Effector CD8-positive, alpha-beta T cell (primary cell): ENCODE data around the gene SERPINB6.
"Not testable (repeated sequence)": the region's sequence is repeated elsewhere in the genome, so short reads cannot be mapped to it uniquely, and the experiment has no call there.

Experiments used
- DNase-seq: peaks from one replicate; lab custom pipeline; 2025; lab: John Stamatoyannopoulos, UW
- total RNA-seq, 4 experiments: gene quantifications; one replicate each; lab custom pipeline; 2026; lab: John Stamatoyannopoulos, UW

SERPINB6 gene
- 24.5 to 70.1 (median 60.4) reads per million in 4 experiments for total RNA-seq

DNA sequence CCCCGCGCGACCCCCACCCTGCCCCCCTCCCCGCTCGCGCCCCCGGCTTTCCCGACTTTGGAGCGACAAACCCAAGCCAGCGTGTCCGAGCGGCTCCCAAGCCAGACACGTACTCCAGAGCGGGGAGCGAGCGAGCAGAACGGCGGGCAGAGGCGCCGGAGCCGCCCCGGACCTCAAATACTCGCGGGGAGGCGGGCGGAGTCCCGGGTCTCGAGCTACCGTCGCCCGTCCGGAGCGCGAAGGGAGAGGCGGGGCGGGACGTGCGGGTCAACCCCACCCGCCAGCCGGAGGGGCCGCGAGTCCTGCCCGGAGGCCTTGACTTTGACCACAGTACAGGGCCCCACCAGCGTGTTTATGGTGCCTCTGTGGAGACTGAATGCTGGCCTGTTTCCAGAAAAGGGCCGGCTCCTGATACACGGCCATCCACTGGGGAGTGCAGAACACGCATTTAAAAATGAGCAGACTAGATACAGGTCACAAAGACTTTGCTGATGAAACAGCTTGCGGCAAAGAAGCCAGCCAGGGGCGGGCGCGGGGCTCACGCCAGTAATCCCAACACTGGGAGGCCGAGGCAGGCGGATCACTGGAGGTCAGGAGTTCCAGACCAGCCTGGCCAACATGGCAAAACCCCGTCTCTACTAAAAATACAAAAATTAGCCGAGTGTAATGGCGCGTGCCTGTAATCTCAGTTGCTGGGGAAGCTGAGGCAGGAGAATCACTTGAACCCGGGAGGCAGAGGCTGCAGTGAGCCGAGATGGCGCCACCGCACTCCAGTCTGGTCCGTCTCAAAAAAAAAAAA, at the start of gene SERPINB6:
SERPINB6 (minus strand) TSS at position 148 of the 799 bp plus-strand sequence. CDS start 12,235 bp downstream, outside the sequence.
- DNase-seq = no peak

DNA sequence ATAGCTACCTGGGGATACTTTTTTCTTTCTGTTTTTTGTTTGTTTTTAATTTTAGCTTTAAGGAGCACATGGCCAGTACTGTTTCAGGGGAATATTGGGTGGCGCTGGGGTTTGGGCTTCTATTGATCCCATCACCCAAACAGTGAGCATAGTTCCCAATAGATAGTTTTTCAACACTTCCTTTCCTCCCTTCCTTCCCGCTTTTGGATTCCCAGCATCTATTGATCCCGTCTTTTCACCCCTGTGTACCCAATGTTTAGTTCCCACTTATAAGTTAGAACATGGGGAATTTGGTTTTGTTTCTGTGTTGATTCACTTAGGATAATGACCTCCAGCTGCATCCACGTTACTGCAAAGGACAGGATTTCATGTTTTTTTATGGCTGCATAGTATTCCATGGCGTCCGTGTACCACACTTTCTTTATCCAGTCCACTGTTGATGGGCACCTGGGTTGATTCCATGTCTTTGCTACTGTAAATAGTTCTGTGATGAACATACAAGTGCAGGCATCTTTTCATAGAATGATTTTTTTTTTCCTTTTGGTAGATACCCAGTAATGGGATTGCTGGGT, 48.5 kb upstream of the SERPINB6 start:
- no peak for DNase-seq

DNA sequence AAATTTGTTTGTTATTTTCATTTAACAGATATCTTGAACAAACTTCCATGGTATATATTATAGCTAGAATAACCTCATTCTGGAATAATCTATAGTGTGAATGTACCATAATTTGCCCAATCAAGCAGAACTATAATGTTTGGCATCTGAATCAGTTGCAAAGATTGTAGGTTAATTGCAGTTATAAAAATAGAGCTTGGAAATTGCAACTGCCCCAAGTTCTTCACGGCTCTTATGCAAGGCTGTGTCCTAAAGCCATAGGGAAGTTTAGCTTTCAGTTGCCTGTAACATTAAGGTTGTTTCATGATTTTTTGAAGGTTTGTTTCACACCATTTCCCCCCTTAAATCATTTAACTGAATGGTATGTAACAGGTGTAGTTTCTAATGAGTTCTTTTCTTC, 47.7 kb upstream of the SERPINB6 start:
- DNase-seq = no peak

DNA sequence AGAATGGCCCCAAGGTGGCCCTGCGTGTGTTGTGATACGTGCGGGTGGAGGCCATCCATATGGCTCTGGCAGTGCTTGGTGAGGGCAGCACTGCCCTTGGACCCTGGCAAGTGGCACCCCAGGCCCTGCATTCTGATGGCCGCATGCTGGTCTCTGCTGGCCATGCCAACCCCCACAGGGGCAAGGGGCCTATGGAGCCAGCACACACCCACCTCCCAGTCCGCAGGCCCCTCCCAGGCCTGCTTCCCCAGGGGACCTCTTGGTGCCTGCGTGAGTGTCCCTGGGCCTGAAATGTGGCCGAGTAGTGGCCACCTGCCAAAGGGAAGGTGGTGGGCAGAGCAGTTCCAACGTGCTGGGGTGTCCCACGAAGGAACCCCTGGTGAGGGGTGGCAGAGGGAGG, 45.9 kb upstream of the SERPINB6 start:
- no peak for DNase-seq

DNA sequence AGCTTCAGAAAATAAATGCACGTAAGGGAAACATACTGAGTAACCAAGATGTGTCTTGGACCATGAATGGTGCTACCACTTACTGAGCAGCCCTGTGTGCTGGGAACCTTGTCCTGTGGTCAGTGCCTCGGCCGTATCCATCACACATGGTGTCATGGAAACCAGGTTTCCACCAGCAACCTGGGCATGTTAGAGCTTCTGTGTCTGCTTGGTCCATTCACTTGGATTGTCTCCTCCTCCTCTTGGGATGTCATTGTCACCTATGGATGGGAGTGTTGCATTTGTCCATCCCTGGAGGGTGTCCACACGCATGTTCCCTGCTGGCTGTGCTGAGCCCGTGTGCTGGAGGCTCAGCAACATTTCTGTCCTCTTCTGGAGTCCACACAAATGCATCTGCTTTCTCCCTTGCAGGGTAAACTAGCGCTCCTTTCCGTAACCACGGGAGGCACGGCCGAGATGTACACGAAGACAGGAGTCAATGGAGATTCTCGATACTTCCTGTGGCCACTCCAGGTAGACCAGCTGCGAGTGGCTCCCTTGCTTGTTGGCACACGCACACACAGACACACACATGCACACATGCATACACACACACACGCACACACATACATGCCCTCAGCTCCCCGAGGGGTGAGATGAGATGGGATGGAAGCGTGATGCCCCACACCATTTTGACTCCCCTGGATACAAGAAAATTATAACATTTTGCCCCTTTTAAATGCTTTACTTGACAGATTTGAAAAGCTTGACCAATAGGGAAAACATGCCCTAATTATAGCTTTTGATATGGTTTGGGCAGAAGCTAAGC, 45.3 kb upstream of the SERPINB6 start:
- DNase-seq = no peak

DNA sequence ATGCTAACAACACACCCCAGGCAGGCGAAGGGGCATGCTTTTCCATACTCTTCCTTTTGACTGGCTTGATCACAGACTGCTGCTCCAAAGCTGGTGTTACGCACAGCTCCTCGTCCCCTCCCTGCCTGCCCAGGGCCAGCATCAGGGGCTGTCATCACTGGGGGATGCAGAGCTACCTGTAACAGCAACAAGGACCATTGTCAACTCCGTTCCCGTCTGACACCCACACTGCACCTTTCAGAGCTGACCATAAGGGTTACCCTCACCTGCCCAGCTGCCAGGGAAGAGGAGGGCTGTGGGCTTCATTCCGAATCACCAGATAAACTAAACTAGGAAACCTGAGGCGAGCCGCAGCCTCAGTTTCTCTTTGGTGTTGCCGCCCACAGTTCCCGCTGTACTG, 43.8 kb upstream of the SERPINB6 start:
- DNase-seq = no peak

DNA sequence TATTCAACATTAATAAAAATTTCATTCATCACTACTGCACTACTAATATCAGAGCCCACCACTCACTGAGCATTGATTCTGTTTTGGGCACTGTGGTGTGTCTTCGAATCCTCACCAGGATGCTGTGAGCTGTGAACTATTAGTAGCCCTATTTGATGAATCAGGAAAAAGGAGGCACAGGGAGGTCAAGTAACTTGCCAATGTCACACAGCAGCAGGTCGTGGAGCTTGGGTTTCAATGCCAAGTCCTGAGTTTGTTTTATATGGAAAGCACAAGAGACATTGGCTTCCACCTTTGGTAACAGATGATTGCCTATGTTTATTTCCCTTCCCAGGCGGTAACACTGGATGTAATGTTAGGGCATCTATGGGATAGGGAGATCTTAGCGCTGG, 43.3 kb upstream of the SERPINB6 start:
- DNase-seq = no peak

DNA sequence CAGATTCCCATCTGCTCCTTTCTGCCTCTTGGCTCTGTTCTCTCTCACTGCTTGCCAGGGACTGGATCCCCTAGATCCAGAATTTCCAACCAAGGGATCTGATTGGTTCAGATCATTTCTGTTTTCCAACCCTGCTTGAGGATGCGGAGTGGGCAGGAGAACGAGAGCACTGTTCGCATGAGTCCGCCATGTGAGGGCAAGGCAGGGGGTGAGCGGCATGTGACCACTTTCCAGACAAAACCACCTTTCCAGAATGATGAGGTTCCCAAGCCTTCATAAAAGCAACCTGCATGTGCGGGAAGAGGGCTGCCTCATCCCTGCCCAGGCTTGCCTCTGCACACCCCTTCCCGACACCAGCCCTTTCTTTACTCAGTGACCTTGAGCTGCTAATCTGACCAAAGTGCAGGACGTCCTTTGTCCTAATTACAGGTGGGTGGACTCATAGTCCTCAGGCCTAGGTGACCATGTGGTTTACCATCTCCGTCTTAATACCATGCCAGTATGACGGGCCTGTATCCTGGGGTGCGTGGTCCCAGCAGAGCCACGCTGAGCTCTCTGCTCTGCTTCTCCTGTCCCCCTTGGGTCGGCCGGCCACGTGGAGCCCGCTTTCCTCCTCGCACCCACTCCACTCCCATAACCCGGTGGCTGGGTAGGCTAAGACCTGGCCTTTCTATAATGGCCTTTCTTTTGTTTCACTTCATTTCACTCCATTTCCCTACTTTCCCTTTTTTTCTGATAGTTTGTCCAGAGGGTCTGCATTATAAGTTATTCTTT, 42.7 kb upstream of the SERPINB6 start:
- no peak for DNase-seq

DNA sequence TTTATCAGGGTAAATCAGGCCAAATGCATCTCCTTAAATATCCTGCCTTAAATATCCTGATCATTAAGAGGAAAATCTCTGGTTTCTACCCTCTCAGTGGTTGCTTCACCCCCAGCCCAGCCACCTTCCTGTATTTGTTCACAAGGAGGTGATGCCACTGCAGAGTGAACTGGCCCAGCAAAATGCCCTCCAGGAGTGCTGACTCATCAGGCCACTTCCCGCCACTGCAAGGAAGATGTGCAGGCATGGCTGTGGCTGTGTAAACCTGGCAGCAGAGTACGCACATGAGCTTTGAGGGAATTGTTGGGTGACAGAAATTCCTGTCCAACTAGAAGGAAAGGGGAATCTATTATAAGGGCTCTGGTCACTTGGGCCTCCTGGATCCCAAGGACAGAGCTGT, 42.1 kb upstream of the SERPINB6 start:
- no peak for DNase-seq

DNA sequence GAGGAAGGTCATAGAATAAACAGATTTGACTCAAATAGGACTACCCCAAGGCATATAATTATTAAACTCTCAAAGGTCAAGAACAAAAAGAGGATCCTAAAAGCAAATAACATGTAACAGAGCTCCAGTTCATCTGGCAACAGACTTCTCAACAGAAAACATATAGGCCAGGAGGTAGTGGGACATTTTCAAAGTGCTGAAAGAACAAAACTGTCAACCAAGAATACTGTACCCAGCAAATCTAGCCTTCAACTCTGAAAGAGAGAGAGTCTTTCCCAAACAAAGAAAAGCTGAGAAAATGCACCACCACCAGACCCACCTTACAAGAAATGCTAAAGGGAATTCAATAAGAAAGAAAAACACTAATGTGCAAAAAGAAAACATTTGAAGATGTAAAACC, 40.2 kb upstream of the SERPINB6 start:
- no peak for DNase-seq

DNA sequence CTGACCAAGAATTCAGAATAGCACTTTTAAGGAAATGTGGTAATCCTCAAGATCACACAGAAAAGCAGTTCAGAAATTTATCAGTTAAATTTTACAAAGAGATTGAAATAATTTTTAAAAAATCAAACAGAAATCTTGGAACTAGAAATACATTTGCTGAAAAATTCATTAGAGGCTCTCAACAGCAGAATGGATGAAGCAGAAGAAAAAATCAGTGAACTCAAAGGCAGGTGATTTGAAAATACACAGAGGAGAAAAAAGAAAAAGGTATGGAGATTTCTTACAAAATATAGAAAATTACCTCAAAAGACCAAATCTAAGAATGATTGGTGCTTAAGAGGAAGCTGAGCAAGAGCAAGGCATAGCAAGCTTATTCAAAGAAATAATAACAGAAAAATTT, 39.8 kb upstream of the SERPINB6 start:
- no peak for DNase-seq

DNA sequence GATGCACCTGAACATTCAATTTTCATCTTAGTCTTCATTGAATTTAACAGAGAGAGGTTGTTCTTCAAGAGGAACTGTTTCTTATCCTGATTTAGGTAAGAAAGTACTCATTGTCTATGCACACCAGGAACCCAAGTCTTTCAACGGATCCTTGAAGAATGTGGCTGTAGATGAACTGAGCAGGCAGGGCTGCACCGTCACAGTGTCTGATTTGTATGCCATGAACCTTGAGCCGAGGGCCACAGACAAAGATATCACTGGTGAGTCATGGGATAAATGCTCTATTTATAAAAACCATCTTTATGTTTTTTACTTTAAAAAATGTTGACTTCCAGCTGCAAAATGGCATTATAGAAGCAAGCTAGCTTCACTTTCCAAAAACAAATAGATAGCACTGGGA, 38.6 kb upstream of the SERPINB6 start:
- DNase-seq = no peak

DNA sequence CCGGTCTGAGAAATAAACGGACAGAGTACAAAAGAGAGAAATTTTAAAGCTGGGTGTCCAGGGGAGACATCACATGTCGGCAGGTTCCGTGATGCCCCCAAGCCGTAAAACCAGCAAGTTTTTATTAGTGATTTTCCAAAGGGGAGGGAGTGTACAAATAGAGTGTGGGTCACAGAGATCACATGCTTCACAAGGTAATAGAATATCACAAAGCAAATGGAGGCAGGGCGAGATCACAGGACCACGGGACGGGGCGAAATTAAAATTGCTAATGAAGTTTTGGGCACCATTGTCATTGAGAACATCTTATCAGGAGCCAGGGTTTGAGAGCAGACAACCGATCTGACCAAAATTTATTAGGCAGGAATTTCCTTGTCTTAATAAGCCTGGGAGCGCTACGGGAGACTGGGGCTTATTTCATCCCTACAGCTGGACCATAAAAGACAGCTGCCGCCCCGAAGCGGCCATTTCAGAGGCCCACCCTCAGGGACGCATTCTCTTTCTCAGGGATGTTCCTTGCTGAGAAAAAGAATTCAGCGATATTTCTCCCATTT, 37.4 kb upstream of the SERPINB6 start:
- DNase-seq = not testable (repeated sequence)

DNA sequence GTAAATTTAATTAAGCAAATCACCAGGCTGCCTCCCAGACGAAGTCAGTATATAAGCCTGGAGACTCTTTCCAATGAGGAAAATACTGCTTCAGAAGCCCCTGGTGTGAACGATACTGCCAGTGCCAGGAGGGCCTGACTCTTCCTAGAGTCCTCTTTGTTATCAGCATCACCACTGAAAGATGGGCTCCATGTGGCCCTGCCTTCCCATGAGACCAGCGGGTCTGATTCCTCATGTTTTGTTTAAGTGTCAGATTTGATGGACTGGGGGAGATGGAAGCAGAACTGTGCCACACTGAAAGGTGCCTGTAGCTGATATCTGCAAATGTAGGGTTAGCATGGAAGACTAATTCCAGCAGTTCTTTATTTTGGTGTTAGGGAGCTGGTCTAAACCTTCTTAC, 36.2 kb upstream of the SERPINB6 start:
- DNase-seq = no peak

DNA sequence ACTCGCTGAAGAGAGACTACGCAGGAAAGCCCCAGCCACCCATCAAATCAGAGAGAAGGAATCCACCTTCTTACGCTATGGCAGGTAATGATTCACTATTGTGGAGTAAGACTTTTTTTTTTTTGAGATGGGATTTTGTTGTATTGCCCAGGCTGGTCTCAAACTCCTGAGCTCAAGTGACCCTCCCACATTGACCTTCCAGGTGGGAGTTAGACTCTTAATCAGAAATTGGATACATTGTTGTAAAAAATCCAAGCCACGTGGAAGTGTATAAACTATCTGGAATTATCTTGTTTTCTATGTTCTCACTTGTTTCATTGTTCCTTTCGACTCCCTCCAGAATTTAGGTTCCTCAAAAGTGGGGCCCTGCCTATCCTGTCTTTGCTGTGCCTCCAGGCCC, 35.1 kb upstream of the SERPINB6 start:
- no peak for DNase-seq

DNA sequence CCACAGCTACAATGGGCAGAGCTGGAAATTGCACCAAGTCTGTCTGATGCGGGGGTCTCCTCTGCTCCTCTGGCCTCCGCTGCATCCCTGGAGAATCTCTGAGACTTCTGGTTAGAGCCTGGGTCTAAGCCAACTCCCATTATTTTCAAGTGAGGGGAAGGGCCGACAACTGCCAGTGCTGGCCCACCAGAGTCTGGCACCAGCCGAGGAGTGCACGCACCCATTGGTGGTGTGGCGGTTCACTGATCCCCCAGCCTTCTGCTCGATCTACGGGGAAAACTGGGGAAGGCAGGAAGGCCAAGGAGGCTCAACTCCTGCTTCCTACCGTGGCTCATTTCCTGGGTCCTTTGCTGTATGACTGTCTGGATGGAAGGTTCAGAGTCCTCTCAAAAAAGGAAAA, 34.5 kb upstream of the SERPINB6 start:
- no peak for DNase-seq

DNA sequence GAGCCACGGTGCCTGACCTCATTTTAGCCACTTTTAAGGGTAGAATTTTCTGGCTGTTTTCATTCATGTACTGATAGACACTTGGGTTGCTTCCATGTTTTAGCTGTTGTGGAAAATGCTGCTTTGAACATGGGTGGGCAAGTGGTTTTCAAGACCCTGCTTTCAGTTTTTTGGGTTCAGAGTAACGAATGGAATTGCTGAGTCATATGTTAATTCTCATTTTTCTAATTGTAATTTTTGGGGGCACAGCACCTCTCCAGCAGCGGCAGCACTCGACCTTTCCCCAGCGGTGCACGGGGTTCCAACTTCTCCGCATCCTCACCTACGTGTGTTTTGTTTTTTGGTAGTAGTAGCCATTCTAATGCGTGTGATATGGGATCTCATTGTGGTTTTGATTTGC, 33.7 kb upstream of the SERPINB6 start:
- DNase-seq = no peak

DNA sequence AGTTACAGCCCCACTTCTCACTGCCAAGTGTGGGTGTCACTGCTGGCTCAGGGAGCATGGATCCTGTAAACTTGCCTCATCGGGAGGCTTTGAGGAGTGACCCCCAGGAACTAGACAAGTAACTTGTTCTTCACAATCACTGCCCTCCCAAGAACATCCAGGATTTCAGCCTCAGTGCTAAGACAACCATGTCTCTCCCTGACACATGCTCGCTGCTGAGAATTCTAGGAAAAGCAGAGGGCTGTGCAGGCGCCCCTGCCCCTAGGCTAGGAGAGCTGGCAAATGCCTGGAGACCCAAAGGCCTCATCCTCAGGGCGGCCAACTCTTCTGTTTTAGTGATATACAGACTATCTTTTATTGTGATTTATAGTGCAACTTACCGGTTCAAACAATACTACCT, 31.9 kb upstream of the SERPINB6 start:
- DNase-seq = not testable (repeated sequence)

DNA sequence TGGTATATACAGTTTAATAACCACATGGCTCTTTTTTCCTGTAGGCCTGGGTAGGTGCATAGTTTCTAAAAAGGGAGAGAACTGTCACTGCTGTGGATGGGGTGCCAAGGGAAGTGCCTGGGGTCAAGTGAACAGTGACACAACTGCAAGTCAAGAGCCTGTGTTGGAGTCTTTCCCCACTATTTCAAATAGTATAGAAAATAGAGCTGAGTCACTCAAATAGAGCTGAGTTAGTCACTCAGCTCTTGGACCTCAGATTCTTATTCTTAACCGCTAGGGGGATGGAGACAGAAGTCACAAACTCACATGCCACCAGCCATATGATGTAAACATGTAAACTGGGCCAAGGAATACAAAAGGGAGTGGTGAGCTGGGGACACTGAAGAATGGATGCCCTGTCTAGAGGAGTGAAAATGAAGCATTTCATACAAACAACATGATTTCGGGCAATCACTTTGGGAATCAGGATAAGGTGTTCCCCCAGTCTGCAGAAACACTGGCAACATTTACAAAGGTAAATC, 30.5 kb upstream of the SERPINB6 start:
- no peak for DNase-seq

DNA sequence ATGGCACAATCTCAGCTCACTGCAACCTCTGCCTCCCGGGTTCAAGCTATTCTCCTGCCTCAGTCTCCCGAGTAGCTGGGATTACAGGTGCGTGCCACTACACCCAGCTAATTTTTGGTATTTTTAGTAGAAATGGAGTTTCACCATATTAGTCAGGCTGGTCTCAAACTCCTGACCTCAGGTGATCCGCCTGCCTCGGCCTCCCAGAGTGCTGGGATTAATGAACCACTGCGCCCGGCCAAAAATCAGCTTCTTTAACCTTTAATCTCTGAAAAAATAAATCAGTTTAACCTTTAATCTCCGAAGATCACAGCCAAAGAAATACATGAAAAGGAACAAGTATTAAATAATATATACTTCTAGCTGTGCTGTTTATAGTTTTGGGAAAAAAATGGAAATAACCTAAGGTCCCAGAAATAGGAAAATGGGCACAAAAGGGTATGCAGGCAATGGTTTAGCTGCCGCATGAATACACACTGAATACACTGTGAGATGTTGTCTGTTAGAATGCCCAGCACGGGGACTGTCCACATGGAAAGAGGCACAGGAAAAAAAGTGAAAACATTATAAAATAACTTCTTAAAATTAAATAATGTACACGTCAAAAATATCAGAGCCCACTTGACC, 29.9 kb upstream of the SERPINB6 start:
- no peak for DNase-seq
